GM12875 (cell line): ENCODE measurements around the gene C12orf50.

Experiments used
- H3K4me3 ChIP-seq: one replicate; pipeline ENCODE4 v1.5.1; 2011; ENCODE audit warnings: low read depth, low read length, control low read depth
- CTCF ChIP-seq: IDR thresholded peaks from 2 replicates; pipeline ENCODE4 v1.5.1; 2011; ENCODE audit warnings: low read depth, mild to moderate bottlenecking, control low read depth, inconsistent platforms, low read length, moderate library complexity, borderline replicate concordance; ENCODE audit not compliant: insufficient read depth

C12orf50 gene

GRCh38 chr12:87991483-87991882, 37.7 kb downstream of the C12orf50 start:
- TF ChIP-seq CTCF, result no peak
- H3K4me3 ChIP-seq, result no peak overlapping the region

- TF ChIP-seq CTCF, result no peak
- H3K4me3 ChIP-seq, result no peak overlapping the region
These were observed 40.7 kb downstream of the C12orf50 start for GRCh38 chr12:87988534-87988933.

- H3K4me3 ChIP-seq, result no peak overlapping the region
- no peak for TF ChIP-seq CTCF
These were observed 44.0 kb downstream of the C12orf50 start for GRCh38 chr12:87985069-87985675.

GRCh38 chr12:87982208-87982607, 47.0 kb downstream of the C12orf50 start:
- no peak overlapping the region for H3K4me3 ChIP-seq
- TF ChIP-seq CTCF, result no peak

- H3K4me3 ChIP-seq, result no peak overlapping the region
- no peak for TF ChIP-seq CTCF
These were observed 47.7 kb downstream of the C12orf50 start for GRCh38 chr12:87981495-87981894.

- H3K4me3 ChIP-seq, result no peak overlapping the region
- TF ChIP-seq CTCF, result no peak
These were observed 53.3 kb downstream of the C12orf50 start for GRCh38 chr12:87975879-87976278.

GRCh38 chr12:87967871-87968270, 61.3 kb downstream of the C12orf50 start:
- no peak overlapping the region for H3K4me3 ChIP-seq
- TF ChIP-seq CTCF, result no peak
